ENCODE results near the gene AP3B1.

- TF ChIP-seq CTCF (IDR thresholded peaks at IDR 0.05) (no peak), POLR2A (IDR thresholded peaks at IDR 0.05) (no peak)
Measured at GRCh38 chr5:77973253-77973609, 321.3 kb downstream of the AP3B1 start.
